ENCODE data around the gene TBL1Y.

DNA sequence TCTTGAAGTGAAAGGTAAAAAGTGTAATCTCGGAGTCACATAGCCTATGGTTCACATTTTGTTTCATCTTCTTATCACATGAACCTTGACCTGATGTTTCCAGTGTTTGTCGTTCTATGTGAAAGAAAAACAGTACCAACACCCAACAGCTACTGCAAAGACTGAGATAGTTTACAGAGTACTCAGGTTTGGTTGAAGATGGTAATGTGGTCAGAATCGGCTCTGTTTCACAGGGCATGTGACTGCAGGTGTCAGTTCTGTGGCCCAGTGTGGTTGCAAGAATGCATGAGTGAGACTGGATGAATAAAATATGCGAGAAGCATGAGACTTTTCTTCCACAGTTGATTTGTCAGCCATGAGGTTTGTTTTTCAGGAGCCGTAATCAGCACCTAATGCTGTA, 130.2 kb downstream of the TBL1Y start:
- TF ChIP-seq, protein P1, sequence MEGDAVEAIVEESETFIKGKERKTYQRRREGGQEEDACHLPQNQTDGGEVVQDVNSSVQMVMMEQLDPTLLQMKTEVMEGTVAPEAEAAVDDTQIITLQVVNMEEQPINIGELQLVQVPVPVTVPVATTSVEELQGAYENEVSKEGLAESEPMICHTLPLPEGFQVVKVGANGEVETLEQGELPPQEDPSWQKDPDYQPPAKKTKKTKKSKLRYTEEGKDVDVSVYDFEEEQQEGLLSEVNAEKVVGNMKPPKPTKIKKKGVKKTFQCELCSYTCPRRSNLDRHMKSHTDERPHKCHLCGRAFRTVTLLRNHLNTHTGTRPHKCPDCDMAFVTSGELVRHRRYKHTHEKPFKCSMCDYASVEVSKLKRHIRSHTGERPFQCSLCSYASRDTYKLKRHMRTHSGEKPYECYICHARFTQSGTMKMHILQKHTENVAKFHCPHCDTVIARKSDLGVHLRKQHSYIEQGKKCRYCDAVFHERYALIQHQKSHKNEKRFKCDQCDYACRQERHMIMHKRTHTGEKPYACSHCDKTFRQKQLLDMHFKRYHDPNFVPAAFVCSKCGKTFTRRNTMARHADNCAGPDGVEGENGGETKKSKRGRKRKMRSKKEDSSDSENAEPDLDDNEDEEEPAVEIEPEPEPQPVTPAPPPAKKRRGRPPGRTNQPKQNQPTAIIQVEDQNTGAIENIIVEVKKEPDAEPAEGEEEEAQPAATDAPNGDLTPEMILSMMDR (IDR thresholded peaks at IDR 0.05; ENCODE audit: insufficient read depth, low read length) = no peak
- TF ChIP-seq GABPA (IDR thresholded peaks at IDR 0.05; ENCODE audit: low read depth) = no peak

All from HL-60 (cell line).